Caco-2 (cell line): ENCODE data around the gene FBXW8. TPM values are rescaled to one million over a fixed set of nuclear protein-coding genes. Genes with fewer than 3 reads are reported as not detected.

Experiments
- BruUV-seq: library from RNA; stranded (reverse); fragments of 400-500 nt; replicated peaks from 2 replicates; lab custom pipeline; 2021; lab: Mats Ljungman, UMichigan
- CTCF ChIA-PET: fragments of 300-600 bp; sonication (Branson Sonifier 250); formaldehyde crosslinking; loops from one replicate; lab custom pipeline; 2022; ENCODE audit warnings: antibody characterized with exemption; lab: Charles Lee
- POLR2A ChIA-PET: fragments of 300-600 bp; sonication (Branson Sonifier 250); formaldehyde crosslinking; loops from one replicate; lab custom pipeline; 2022; ENCODE audit warnings: antibody characterized with exemption; lab: Charles Lee
- DNase-seq, 2 experiments: peaks; one replicate each; pipeline versions ENCODE4 v3.0.0 to v3.0.0-alpha.2; 2020 to 2022
- H3K27me3 ChIP-seq: replicated peaks from 2 replicates; pipeline ENCODE4 v1.6.0; 2011; ENCODE audit warnings: low read length; ENCODE audit not compliant: control insufficient read depth, insufficient read depth
- H3K36me3 ChIP-seq: 2 replicates; pipeline ENCODE4 v1.5.1; 2011; ENCODE audit warnings: low read length; ENCODE audit not compliant: control insufficient read depth, insufficient read depth
- H3K4me1 ChIP-seq: fragments of 250-450 bp; sonication (Bioruptor Pico); 2 replicates; pipeline ENCODE4 v1.5.1; 2020; ENCODE audit warnings: mild to moderate bottlenecking
- H3K4me3 ChIP-seq: 2 replicates; pipeline ENCODE4 v1.5.1; 2011; ENCODE audit warnings: low read depth, mild to moderate bottlenecking, control low read depth, low read length
- H3K9me3 ChIP-seq: fragments of 250-450 bp; sonication (Bioruptor Pico); 2 replicates; pipeline ENCODE4 v1.5.1; 2020; ENCODE audit warnings: mild to moderate bottlenecking, moderate library complexity
- H3K27ac Mint-ChIP-seq: one replicate; pipeline ENCODE4 v1.8.0; 2022; ENCODE audit warnings: mixed read lengths; ENCODE audit not compliant: unreplicated experiment
- H3K27me3 Mint-ChIP-seq: one replicate; pipeline ENCODE4 v1.8.0; 2022; ENCODE audit warnings: mixed read lengths; ENCODE audit not compliant: insufficient read depth, unreplicated experiment
- H3K36me3 Mint-ChIP-seq: one replicate; pipeline ENCODE4 v1.8.0; 2022; ENCODE audit warnings: mild to moderate bottlenecking, mixed read lengths; ENCODE audit not compliant: insufficient read depth, unreplicated experiment
- H3K4me1 Mint-ChIP-seq: one replicate; pipeline ENCODE4 v1.8.0; 2022; ENCODE audit warnings: low read depth, mixed read lengths; ENCODE audit not compliant: unreplicated experiment
- H3K4me3 Mint-ChIP-seq: one replicate; pipeline ENCODE4 v1.8.0; 2022; ENCODE audit warnings: mild to moderate bottlenecking, moderate library complexity, mixed read lengths; ENCODE audit not compliant: unreplicated experiment
- H3K9me3 Mint-ChIP-seq: one replicate; pipeline ENCODE4 v1.8.0; 2022; ENCODE audit warnings: mixed read lengths; ENCODE audit not compliant: unreplicated experiment
- CTCF ChIP-seq, 2 experiments: fragments of 200-600 bp in 1 of 2; IDR thresholded peaks; 1 replicate in 1 of 2; 2 replicates in 1 of 2; pipeline versions ENCODE4 v1.5.1 to v1.8.0; 2011 to 2022; ENCODE audit warnings: antibody characterized with exemption in 1 of 2, control low read depth in 1 of 2, inconsistent platforms in 1 of 2, low read depth in 1 of 2, low read length in 1 of 2, mild to moderate bottlenecking in 1 of 2, moderate library complexity in 1 of 2; ENCODE audit not compliant: insufficient read depth in 1 of 2, severe bottlenecking in 1 of 2, unreplicated experiment in 1 of 2
- intact Hi-C: fragments of 100-400 bp; cut with micrococcal nuclease; formaldehyde crosslinking; loops from one replicate; pipeline ENCODE4 v1.10.0; 2022; ENCODE audit not compliant: unreplicated experiment
- total RNA-seq: library from RNA; stranded (reverse); gene quantifications from 2 replicates; pipeline ENCODE4 v1.2.3, GENCODE V29; 2022

Gene FBXW8
- total RNA-seq, 1 experiment from 2014 or later: 12.2 TPM

GRCh38 chr12:116892349-116893140 lies 18.2 kb upstream of the FBXW8 start:
- Mint-ChIP-seq H3K9me3 (no peaks in the 10 kb centered on the region), H3K4me1 (no peaks in the 10 kb centered on the region), H3K27me3 (no peaks in the 10 kb centered on the region), H3K4me3 (no peak overlapping the region), H3K27ac (no peak overlapping the region), H3K36me3 (no peaks in the 10 kb centered on the region)
- Histone ChIP-seq H3K4me1 (no peaks in the 10 kb centered on the region), H3K9me3 (no peaks in the 10 kb centered on the region), H3K27me3 (no peaks in the 10 kb centered on the region), H3K36me3 (no peaks in the 10 kb centered on the region), H3K4me3 (no peak overlapping the region)
- no peak for DNase-seq
- POLR2A ChIA-PET: no interaction called here
- CTCF ChIA-PET: no interaction called here
- TF ChIP-seq CTCF (IDR thresholded peaks at IDR 0.05; ENCODE audit: insufficient read depth in 1 of 2, low read depth in 1 of 2, low read length in 1 of 2, severe bottlenecking in 1 of 2, unreplicated experiment in 1 of 2): no peak
- intact Hi-C loops: no loop called here
- no TSS peak for BruUV-seq

GRCh38 chr12:116894913-116895312 lies 15.8 kb upstream of the FBXW8 start:
- Histone ChIP-seq H3K27me3 (0 out of 2 replicates have a peak, but pooled peaks cover 1% of the 10 kb centered on the region), H3K4me1 (no peaks in the 10 kb centered on the region), H3K36me3 (no peaks in the 10 kb centered on the region), H3K9me3 (no peaks in the 10 kb centered on the region), H3K4me3 (no peak overlapping the region)
- Mint-ChIP-seq H3K27ac (no peak overlapping the region), H3K9me3 (no peaks in the 10 kb centered on the region), H3K4me3 (no peak overlapping the region), H3K36me3 (no peaks in the 10 kb centered on the region), H3K4me1 (no peaks in the 10 kb centered on the region), H3K27me3 (peaks cover 5% of the 10 kb centered on the region)
- CTCF ChIA-PET: no interaction called here
- no peak for TF ChIP-seq CTCF (IDR thresholded peaks at IDR 0.05; ENCODE audit: insufficient read depth in 1 of 2, low read depth in 1 of 2, low read length in 1 of 2, severe bottlenecking in 1 of 2, unreplicated experiment in 1 of 2)
- intact Hi-C loops: no loop called here
- POLR2A ChIA-PET: no interaction called here
- no peak for DNase-seq
- no TSS peak for BruUV-seq

- BruUV-seq: no TSS peak
These were observed 14.3 kb upstream of the FBXW8 start for GRCh38 chr12:116896411-116896924.

More at GRCh38 chr12:116896411-116896924, 14.3 kb upstream of the FBXW8 start:
- Mint-ChIP-seq H3K4me3 (no peak overlapping the region), H3K27ac (no peak overlapping the region), H3K9me3 (no peaks in the 10 kb centered on the region), H3K27me3 (peaks cover 9% of the 10 kb centered on the region), H3K4me1 (no peaks in the 10 kb centered on the region), H3K36me3 (no peaks in the 10 kb centered on the region)
- Histone ChIP-seq H3K27me3 (0 out of 2 replicates have a peak, but pooled peaks cover 1% of the 10 kb centered on the region), H3K9me3 (no peaks in the 10 kb centered on the region), H3K4me1 (no peaks in the 10 kb centered on the region), H3K36me3 (no peaks in the 10 kb centered on the region), H3K4me3 (no peak overlapping the region)
- POLR2A ChIA-PET: no interaction called here
- no peak for DNase-seq
- no peak for TF ChIP-seq CTCF (IDR thresholded peaks at IDR 0.05; ENCODE audit: insufficient read depth in 1 of 2, low read depth in 1 of 2, low read length in 1 of 2, severe bottlenecking in 1 of 2, unreplicated experiment in 1 of 2)
- intact Hi-C loops: no loop called here
- CTCF ChIA-PET: no interaction called here
